GM18870 (cell line): ENCODE data around the gene VPS33B.
"Not testable (repeated sequence)": the region's sequence is repeated elsewhere in the genome, so short reads cannot be mapped to it uniquely, and the experiment has no call there.

Source experiments
- ATAC-seq: cut with Tn5 transposase; IDR thresholded peaks from one replicate; pipeline ENCODE4 v1.9.1; 2021; ENCODE audit warnings: moderate library complexity; ENCODE audit not compliant: unreplicated experiment

Gene VPS33B

GRCh38 chr15:91032919-91033803, 10.8 kb upstream of the VPS33B start:
- ATAC-seq, result no peak

- ATAC-seq, result no peak
Measured at GRCh38 chr15:91031796-91032195, 9.4 kb upstream of the VPS33B start.

GRCh38 chr15:91027677-91028076, 5.3 kb upstream of the VPS33B start:
- ATAC-seq, result no peak

GRCh38 chr15:91023720-91024119, 1.3 kb upstream of the VPS33B start:
- ATAC-seq, result no peak

- ATAC-seq, result no peak
Measured at GRCh38 chr15:91022832-91023129, 387 bp upstream of the VPS33B start.

- no peak for ATAC-seq
Measured at GRCh38 chr15:91021516-91022074, 799 bp downstream of the VPS33B start.

GRCh38 chr15:91018158-91018557, 4.2 kb downstream of the VPS33B start:
- ATAC-seq, result no peak

GRCh38 chr15:91017716-91018115, 4.7 kb downstream of the VPS33B start:
- no peak for ATAC-seq

- ATAC-seq, result not testable (repeated sequence)
Measured at GRCh38 chr15:91013701-91014100, 8.7 kb downstream of the VPS33B start.

GRCh38 chr15:91007266-91007665, 15.1 kb downstream of the VPS33B start:
- no peak for ATAC-seq

- no peak for ATAC-seq
Measured at GRCh38 chr15:91001209-91001608, 21.2 kb downstream of the VPS33B start.

GRCh38 chr15:90998737-90999136, 23.7 kb downstream of the VPS33B start:
- ATAC-seq, result no peak

GRCh38 chr15:90994417-90995311, 27.7 kb downstream of the VPS33B start, which contains the start of gene PRC1:
TSS of gene PRC1 (minus strand) at chr15:90994535. CDS start at chr15:90994417, 118 bp downstream.
- ATAC-seq, result peak; percentile 80

GRCh38 chr15:90994059-90994416, 28.4 kb downstream of the VPS33B start:
- no peak for ATAC-seq

GRCh38 chr15:90991587-90992285, 30.7 kb downstream of the VPS33B start:
- ATAC-seq, result no peak

- ATAC-seq, result no peak
Measured at GRCh38 chr15:90990446-90990845, 31.9 kb downstream of the VPS33B start.

GRCh38 chr15:90989040-90989768, 33.2 kb downstream of the VPS33B start:
- ATAC-seq, result no peak

- no peak for ATAC-seq
Measured at GRCh38 chr15:90988296-90988695, 34.1 kb downstream of the VPS33B start.

GRCh38 chr15:90987561-90988141, 34.7 kb downstream of the VPS33B start:
- ATAC-seq, result no peak
